Mesenchymal stem cell (in vitro differentiated cells and primary cell): ENCODE results near the gene GRIN2C.

ENCODE experiments used
- DNase-seq: peaks from one replicate; pipeline ENCODE4 v3.0.0-alpha.2; 2013
- H2AFZ ChIP-seq: one replicate; pipeline ENCODE4 v1.6.1; 2013; ENCODE audit warnings: low read depth, mild to moderate bottlenecking, control low read depth, inconsistent platforms, low read length, moderate library complexity
- H2AK5ac ChIP-seq: 2 replicates; pipeline ENCODE4 v1.6.1; 2013; ENCODE audit warnings: low read length, moderate library complexity, mild to moderate bottlenecking, inconsistent platforms; ENCODE audit not compliant: severe bottlenecking
- H2BK120ac ChIP-seq: one replicate; pipeline ENCODE4 v1.6.1; 2013; ENCODE audit warnings: low read depth, mild to moderate bottlenecking, inconsistent platforms, low read length, moderate library complexity
- H2BK12ac ChIP-seq, 2 experiments: one replicate each; pipeline ENCODE4 v1.6.1; 2013; ENCODE audit warnings: inconsistent platforms in 2 of 2, low read length in 2 of 2, mild to moderate bottlenecking in 2 of 2, moderate library complexity in 2 of 2, control low read depth in 1 of 2
- H2BK15ac ChIP-seq: one replicate; pipeline ENCODE4 v1.6.1; 2013; ENCODE audit warnings: mild to moderate bottlenecking, low read depth, inconsistent platforms; ENCODE audit not compliant: poor library complexity, severe bottlenecking
- H2BK5ac ChIP-seq: 2 replicates; pipeline ENCODE4 v1.6.1; 2013; ENCODE audit warnings: low read depth, mild to moderate bottlenecking, low read length, control low read depth, inconsistent platforms; ENCODE audit not compliant: poor library complexity, severe bottlenecking
- H3K14ac ChIP-seq, 2 experiments: one replicate each; pipeline ENCODE4 v1.6.1; 2013; ENCODE audit warnings: inconsistent platforms in 2 of 2, low read length in 2 of 2, control low read depth in 1 of 2, mild to moderate bottlenecking in 1 of 2, moderate library complexity in 1 of 2
- H3K18ac ChIP-seq, 2 experiments: one replicate each; pipeline ENCODE4 v1.6.1; 2013; ENCODE audit warnings: inconsistent platforms in 2 of 2, low read length in 2 of 2, control low read depth in 1 of 2, low read depth in 1 of 2, mild to moderate bottlenecking in 1 of 2
- H3K23ac ChIP-seq, 2 experiments: one replicate each; pipeline ENCODE4 v1.6.1; 2013; ENCODE audit warnings: inconsistent platforms in 2 of 2, low read length in 2 of 2, mild to moderate bottlenecking in 2 of 2, moderate library complexity in 2 of 2, control low read depth in 1 of 2
- H3K27ac ChIP-seq: 2 replicates; pipeline ENCODE4 v1.5.1; 2013; ENCODE audit warnings: mild to moderate bottlenecking, moderate library complexity, low read length, control low read depth, inconsistent platforms; ENCODE audit not compliant: poor library complexity, severe bottlenecking
- H3K27me3 ChIP-seq, 2 experiments: 2 replicates each; pipeline versions ENCODE4 v1.6.1 to v1.7.0; 2013; ENCODE audit warnings: low read length in 2 of 2, mild to moderate bottlenecking in 2 of 2, moderate library complexity in 2 of 2, control low read depth in 1 of 2, inconsistent platforms in 1 of 2; ENCODE audit not compliant: control insufficient read depth in 1 of 2, insufficient read depth in 1 of 2
- H3K36me3 ChIP-seq, 2 experiments: 2 replicates each; pipeline versions ENCODE4 v1.6.1 to v1.7.0; 2013; ENCODE audit warnings: low read length in 2 of 2, control low read depth in 1 of 2, inconsistent platforms in 1 of 2, low read depth in 1 of 2, mild to moderate bottlenecking in 1 of 2; ENCODE audit not compliant: insufficient read depth in 2 of 2, control insufficient read depth in 1 of 2
- H3K4ac ChIP-seq, 2 experiments: one replicate each; pipeline ENCODE4 v1.6.1; 2013; ENCODE audit warnings: inconsistent platforms in 2 of 2, low read length in 2 of 2, mild to moderate bottlenecking in 2 of 2, moderate library complexity in 2 of 2, control low read depth in 1 of 2, low read depth in 1 of 2
- H3K4me1 ChIP-seq: 2 replicates; pipeline ENCODE4 v1.6.1; 2013; ENCODE audit warnings: low read depth, low read length, control low read depth; ENCODE audit not compliant: control insufficient read depth, insufficient read depth
- H3K4me2 ChIP-seq: 2 replicates; pipeline ENCODE4 v1.6.1; 2013; ENCODE audit warnings: low read length, mild to moderate bottlenecking, inconsistent platforms; ENCODE audit not compliant: poor library complexity, severe bottlenecking
- H3K4me3 ChIP-seq, 2 experiments: 2 replicates each; pipeline versions ENCODE4 v1.5.1 to v1.7.0; 2013; ENCODE audit warnings: low read length in 2 of 2, mild to moderate bottlenecking in 2 of 2, control low read depth in 1 of 2, low read depth in 1 of 2; ENCODE audit not compliant: insufficient read depth in 1 of 2
- H3K79me1 ChIP-seq: replicated peaks from 2 replicates; pipeline ENCODE4 v1.6.1; 2013; ENCODE audit warnings: mild to moderate bottlenecking, control low read depth, low read length, inconsistent platforms; ENCODE audit not compliant: poor library complexity, severe bottlenecking
- H3K9ac ChIP-seq: 2 replicates; pipeline ENCODE4 v1.7.0; 2013; ENCODE audit warnings: mild to moderate bottlenecking, low read length, moderate library complexity
- H3K9me3 ChIP-seq: 2 replicates; pipeline ENCODE4 v1.7.0; 2013; ENCODE audit warnings: mild to moderate bottlenecking, low read length; ENCODE audit not compliant: control insufficient read depth
- H4K8ac ChIP-seq: one replicate; pipeline ENCODE4 v1.6.1; 2013; ENCODE audit warnings: inconsistent platforms, mild to moderate bottlenecking, low read length, moderate library complexity
- H4K91ac ChIP-seq: one replicate; pipeline ENCODE4 v1.6.1; 2013; ENCODE audit warnings: mild to moderate bottlenecking, low read length, inconsistent platforms
- WGBS: methylation state at CpG from one replicate; pipeline ENCODE4 v1.1.7; 2013; ENCODE audit warnings: mixed read lengths; 5-methylcytosine and 5-hydroxymethylcytosine counted together

Gene GRIN2C

GRCh38 chr17:74836691-74837467 is 22.8 kb downstream of the GRIN2C start:
- H3K27me3 ChIP-seq: no peaks in the 10 kb centered on the region
- no peak overlapping the region for H3K4me2 ChIP-seq
- 97% methylated on average over 19 of the region's 19 CpGs for WGBS
- H2AK5ac ChIP-seq: no peak overlapping the region
- H3K27ac ChIP-seq: no peak overlapping the region
- H3K14ac ChIP-seq: no peak overlapping the region
- H3K23ac ChIP-seq: no peak overlapping the region
- no peak overlapping the region for H3K18ac ChIP-seq
- no peaks in the 10 kb centered on the region for H3K9me3 ChIP-seq
- H3K36me3 ChIP-seq: peaks cover 14 to 54% of the 10 kb centered on the region in 2 experiments
- H3K4me1 ChIP-seq: peaks cover 26% of the 10 kb centered on the region
- H2BK15ac ChIP-seq: no peak overlapping the region
- no peaks in the 10 kb centered on the region for H3K79me1 ChIP-seq
- no peak overlapping the region for H4K8ac ChIP-seq
- no peak overlapping the region for H3K9ac ChIP-seq
- H3K4ac ChIP-seq: no peak overlapping the region
- no peak overlapping the region for H2BK120ac ChIP-seq
- no peak overlapping the region for H2BK12ac ChIP-seq
- H4K91ac ChIP-seq: no peak overlapping the region
- H2BK5ac ChIP-seq: no peak overlapping the region
- no peak overlapping the region for H3K4me3 ChIP-seq
- no peak for DNase-seq
- H2AFZ ChIP-seq: no peak overlapping the region

- no peak for DNase-seq
- no peaks in the 10 kb centered on the region for H3K27me3 ChIP-seq
- H2AFZ ChIP-seq: no peak overlapping the region
- H3K4ac ChIP-seq: no peak overlapping the region
- no peak overlapping the region for H2BK5ac ChIP-seq
- H3K14ac ChIP-seq: no peak overlapping the region
- no peak overlapping the region for H2BK15ac ChIP-seq
- no peak overlapping the region for H3K9ac ChIP-seq
- no peak overlapping the region for H3K18ac ChIP-seq
- no peak overlapping the region for H3K4me2 ChIP-seq
- no peak overlapping the region for H2BK12ac ChIP-seq
- H3K36me3 ChIP-seq: peaks cover 14 to 60% of the 10 kb centered on the region in 2 experiments
- H3K9me3 ChIP-seq: no peaks in the 10 kb centered on the region
- no peak overlapping the region for H3K4me3 ChIP-seq
- H3K4me1 ChIP-seq: peaks cover 20% of the 10 kb centered on the region
- no peak overlapping the region for H2AK5ac ChIP-seq
- no peak overlapping the region for H3K27ac ChIP-seq
- no peak overlapping the region for H2BK120ac ChIP-seq
- no peak overlapping the region for H4K91ac ChIP-seq
- H3K23ac ChIP-seq: no peak overlapping the region
- H4K8ac ChIP-seq: no peak overlapping the region
- WGBS: 97% methylated on average over 26 of the region's 26 CpGs
- H3K79me1 ChIP-seq: no peaks in the 10 kb centered on the region
Measured at GRCh38 chr17:74836191-74836590, 23.5 kb downstream of the GRIN2C start.

- WGBS: 68% methylated on average over 14 of the region's 16 CpGs
- Histone ChIP-seq H3K9me3 (no peaks in the 10 kb centered on the region), H3K4me2 (no peak overlapping the region), H4K91ac (no peak overlapping the region), H2BK120ac (no peak overlapping the region), H3K4me3 (no peak overlapping the region), H2BK5ac (no peak overlapping the region), H3K14ac (no peak overlapping the region), H4K8ac (no peak overlapping the region), H3K23ac (no peak overlapping the region), H2AK5ac (no peak overlapping the region), H3K79me1 (no peaks in the 10 kb centered on the region), H3K27me3 (no peaks in the 10 kb centered on the region), H2BK12ac (no peak overlapping the region), H2BK15ac (no peak overlapping the region), H3K4me1 (peaks cover 12% of the 10 kb centered on the region), H3K27ac (no peak overlapping the region), H2AFZ (no peak overlapping the region), H3K4ac (no peak overlapping the region), H3K9ac (no peak overlapping the region), H3K36me3 (peaks cover 21 to 73% of the 10 kb centered on the region in 2 experiments), H3K18ac (no peak overlapping the region)
- no peak for DNase-seq
Measured at GRCh38 chr17:74833501-74834377, 25.9 kb downstream of the GRIN2C start.

GRCh38 chr17:74832421-74832820 is 27.3 kb downstream of the GRIN2C start:
- H3K9ac ChIP-seq: no peak overlapping the region
- no peak overlapping the region for H2AK5ac ChIP-seq
- no peak overlapping the region for H2AFZ ChIP-seq
- H3K79me1 ChIP-seq: no peaks in the 10 kb centered on the region
- no peak overlapping the region for H4K8ac ChIP-seq
- H3K4me1 ChIP-seq: peaks cover 12% of the 10 kb centered on the region
- H3K9me3 ChIP-seq: no peaks in the 10 kb centered on the region
- no peak overlapping the region for H3K14ac ChIP-seq
- no peak overlapping the region for H3K4ac ChIP-seq
- H3K4me2 ChIP-seq: no peak overlapping the region
- H4K91ac ChIP-seq: peak overlapping the region; percentile 25
- H2BK5ac ChIP-seq: no peak overlapping the region
- 87% methylated on average over 8 of the region's 9 CpGs for WGBS
- H3K36me3 ChIP-seq: peaks cover 25 to 72% of the 10 kb centered on the region in 2 experiments
- H3K27me3 ChIP-seq: no peaks in the 10 kb centered on the region
- H2BK12ac ChIP-seq: no peak overlapping the region
- no peak overlapping the region for H3K4me3 ChIP-seq
- no peak overlapping the region for H3K27ac ChIP-seq
- H2BK15ac ChIP-seq: no peak overlapping the region
- no peak overlapping the region for H2BK120ac ChIP-seq
- DNase-seq: no peak
- no peak overlapping the region for H3K18ac ChIP-seq
- H3K23ac ChIP-seq: no peak overlapping the region
